GM19324 (cell line): ENCODE data around the gene KRT39.

ENCODE experiments used
- ATAC-seq: cut with Tn5 transposase; IDR thresholded peaks from one replicate; pipeline ENCODE4 v1.9.1; 2021; ENCODE audit warnings: mild to moderate bottlenecking, moderate library complexity; ENCODE audit not compliant: unreplicated experiment, low FRiP score

Gene KRT39

DNA sequence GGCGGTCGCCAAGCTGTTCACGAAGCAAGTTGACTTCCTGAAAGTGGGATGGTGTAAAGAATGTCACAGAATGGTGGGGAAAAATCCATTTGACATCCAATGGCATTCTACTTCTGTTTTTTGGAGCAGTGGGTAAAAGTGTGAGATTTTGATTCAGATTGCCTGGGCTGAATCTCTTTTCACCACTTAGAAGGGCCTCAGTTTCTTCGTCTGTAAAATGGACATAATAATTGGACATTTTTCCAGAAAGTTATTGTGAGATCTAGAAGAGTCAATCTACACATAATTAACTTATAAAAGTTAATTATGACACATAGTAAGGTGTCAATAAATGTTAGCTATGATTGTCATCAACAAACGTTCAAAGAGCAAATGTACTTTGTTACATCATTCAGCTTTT is 14.4 kb upstream of the KRT39 start:
- ATAC-seq: no peak

DNA sequence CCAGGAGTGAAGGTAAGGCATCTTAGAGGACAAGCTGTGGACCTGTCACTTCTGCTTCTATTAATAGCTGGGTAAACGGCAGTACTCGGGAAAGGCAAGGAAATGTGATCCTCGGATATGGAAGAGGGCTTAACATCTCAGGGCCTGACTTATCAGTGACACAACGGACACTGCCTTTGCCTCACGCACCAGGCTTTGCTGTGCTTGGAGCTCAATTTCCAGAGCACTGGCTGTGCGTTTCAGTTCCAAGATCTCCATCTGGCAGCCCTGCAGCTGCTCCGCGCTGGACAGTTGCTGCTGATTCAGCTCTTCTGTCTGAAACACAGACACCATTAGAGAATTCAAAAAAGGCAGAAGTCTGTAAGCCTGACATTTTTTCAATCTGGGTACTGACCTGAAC is 13.8 kb upstream of the KRT39 start:
- ATAC-seq: no peak

DNA sequence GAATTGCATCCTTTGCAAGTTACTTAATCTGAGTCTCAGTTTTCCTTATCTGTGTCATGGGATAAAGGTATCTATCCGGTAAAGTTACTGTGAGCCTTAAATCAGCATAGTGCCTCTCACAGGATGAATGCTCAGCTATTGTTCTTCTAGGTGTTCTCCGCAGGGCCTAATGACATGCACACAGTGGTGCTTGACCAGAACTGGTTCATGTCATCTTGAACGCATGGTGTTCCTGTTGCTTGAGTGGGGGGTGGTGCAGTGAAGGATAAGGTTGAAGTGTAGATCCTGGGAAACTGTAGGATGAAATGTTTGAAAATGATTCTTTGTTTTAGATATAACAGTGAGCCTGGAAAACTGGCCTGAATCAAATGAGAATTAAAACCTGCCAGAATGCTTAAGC is 13.4 kb upstream of the KRT39 start:
- no peak for ATAC-seq

DNA sequence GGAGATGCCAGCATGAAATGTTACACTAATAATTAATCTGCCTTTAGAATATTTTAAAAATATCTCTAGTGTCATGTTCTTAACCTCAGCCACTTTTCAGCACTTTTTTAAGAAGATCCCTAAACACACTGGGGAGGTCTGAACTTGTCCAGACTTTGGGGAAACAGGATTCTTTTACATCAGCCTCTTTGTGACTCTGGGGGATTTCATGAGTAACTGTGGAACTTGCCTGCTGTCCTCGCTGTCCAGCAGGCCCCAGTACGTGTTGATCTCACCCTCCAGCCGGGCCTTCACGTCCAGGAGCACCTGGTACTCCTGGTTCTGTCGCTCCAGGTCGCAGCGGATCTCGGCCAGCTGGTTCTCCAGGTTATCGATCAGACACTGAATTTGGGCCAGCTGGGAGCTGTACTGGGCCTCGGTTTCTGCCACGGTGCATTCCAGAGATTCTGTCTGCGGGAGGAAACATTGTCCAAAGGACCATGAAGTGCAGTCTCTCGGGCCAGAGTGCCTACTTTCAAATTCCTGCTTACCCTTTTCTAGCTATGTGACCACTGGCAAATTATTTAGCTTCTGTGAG is 11.9 kb upstream of the KRT39 start:
- no peak for ATAC-seq

DNA sequence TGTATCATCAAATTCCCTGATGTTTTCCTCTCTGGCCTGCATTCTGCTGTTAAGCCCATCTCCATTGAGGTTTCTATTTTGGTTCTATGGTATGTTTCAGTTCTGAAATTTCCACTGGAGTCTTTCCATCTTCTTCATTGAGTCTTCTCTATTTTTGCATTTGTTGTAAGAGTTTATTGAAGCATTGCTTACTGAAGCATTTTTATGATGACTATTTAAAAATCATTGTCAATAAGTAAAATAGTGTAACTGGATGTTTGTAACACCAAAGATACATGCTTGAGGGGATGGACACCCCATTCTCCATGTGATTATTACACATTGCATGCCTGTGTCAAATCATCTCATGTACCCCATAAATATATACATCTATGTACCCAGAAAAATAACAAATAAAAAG is 8.8 kb upstream of the KRT39 start:
- no peak for ATAC-seq

DNA sequence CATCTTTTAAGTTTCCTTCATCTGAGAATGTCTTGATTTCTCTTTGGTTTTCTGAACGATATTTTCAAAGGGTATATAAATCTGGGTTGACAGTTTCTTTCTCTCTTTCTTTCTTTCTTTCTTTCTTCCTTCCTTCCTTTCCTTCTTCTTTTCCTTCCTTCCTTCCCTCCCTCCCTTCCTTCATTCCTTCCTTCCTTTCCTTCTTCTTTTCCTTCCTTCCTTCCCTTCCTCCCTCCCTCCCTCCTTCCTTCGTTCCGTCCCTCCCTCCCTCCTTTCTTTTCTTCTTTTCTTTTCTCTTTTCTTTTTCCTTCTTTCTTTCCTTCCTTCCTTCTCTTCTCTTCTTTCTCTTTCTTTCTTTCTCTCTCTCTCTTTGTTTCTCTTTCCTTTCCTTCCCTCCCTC is 7.6 kb upstream of the KRT39 start:
- no peak for ATAC-seq

DNA sequence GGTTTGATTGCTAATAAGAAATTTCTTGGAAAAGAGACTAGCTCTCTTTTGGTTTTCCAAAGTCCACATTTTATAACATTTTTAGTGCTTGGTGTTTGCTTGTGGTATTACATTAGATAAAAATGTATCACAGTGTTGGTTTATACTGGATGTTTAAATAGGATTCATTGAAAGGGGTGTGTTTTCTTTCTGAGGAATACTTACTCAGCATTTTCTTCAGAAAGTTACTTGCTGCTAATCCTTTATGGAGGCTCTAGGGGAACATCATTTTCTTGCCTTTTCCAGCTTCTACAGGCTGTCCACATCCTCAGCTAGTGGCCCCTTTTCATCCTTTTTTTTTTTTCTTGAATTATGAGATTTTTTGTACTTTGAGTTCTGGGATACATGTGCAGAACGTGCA is 834 bp upstream of the KRT39 start:
- no peak for ATAC-seq

DNA sequence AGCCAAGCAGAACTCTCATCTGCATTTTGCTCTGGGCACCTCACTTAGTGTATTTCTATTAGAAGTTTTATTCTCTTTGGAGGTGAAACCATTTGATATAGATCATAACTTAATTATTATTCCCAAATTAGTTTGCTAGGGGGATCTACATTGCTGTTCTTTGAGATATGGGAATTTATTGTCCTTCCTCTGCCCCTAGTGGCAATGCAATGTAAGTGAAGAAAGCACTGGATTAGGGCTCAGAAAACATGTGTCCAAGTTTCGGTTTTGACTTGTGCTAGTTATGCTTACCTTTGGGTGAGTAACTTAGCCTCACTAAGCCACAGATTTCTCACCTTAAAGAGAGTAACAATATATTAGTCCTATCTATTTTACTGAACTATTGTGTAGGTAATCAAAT is 2.9 kb downstream of the KRT39 start:
- no peak for ATAC-seq

DNA sequence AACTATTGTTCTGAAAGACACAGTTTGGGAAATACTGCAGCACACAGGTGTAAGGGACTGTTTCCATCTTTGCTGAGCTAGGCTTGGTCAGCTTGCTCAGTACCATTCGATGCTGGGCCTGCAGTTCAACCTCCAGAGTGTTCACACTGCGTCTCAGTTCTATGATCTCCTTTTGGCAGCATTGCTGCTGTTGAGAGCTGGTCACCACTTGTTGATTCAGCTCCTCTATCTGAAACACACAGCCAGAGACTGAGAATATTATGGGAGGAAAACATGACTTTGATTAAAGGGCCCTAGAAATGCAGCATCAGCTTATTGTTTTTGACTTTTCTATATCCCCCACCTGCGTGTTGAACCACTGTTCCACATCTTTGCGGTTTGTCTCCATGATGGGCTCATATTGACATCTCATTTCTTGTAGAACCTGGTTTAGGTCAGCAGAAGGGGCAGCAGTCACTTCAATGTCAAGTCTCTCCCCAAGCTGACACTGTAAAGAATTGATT is 4.6 kb downstream of the KRT39 start:
- ATAC-seq: no peak

DNA sequence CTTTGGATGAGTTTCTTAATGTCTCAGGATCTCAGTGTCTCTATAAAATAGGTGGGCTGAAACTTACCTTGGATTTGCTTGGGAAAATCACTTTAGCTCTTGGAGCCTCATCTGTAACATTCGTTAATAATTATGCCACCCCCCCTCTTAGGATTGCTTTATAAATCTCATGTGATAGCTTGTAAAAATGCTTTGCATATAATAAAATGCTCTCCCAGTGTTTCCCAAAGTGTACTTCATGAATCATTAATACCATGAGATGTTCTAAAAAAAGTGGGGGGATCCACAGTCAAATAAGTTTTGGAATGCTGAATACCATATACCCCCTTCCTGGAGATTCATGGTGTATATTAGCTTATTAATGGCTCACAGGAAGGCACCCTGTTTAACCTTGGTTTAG is 5.2 kb downstream of the KRT39 start:
- no peak for ATAC-seq

DNA sequence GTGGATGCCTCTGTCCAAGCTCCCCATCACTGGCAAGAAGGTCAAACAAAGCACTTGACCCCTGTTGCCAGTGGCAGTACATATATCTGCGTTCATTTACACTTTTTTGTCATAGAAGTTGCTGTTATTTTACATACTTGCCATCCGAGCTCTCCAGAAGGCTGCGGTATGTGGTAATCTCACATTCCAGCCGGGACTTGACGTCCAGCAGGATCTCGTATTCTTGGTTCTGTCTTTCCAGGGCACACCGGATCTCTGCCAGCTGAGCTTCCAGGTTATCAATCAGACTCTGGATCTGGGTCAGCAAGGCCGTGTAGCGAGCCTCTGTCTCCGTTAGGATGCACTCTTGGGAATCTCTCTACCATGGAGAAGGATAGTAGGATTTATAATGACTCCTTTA is 6.6 kb downstream of the KRT39 start:
- no peak for ATAC-seq

DNA sequence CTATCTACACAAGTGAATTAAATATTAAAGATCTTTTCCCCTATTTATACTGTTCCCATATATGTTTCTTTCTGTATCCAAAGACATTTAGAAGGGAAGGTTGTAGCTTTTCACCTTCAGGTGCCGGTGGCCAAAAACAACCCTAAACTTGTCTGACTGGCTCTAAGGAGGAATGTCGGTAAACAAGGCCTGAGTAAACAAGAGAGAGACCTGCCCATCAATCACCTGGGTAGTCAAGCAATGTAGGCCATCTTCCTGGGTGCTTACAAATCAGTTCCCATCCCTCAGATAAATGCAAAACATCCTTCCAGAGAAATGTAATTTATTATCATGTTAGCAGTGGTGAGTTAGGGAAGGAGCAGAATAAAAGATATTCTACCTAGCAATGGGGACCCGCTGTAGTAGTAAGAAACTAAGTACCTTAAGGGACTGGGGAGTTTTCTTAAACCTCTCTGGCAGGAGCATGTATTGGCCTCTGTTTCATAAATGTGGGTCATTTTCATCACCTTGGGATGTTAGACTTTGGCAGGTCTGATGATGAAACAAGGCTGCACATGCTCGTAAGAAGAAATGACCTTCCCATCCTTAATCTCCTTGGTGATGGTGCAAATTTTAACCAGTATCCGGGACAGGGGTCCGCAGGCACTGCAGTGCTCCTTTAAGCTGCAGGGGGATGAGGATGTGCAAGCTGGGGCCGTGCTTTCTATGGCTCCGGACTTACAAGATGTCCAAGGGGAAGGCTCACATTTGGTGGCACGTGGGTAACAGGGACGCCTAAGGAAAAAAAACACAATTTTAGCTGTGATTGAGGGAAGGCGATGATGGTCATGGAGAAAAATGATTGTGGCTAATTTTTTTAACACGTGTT is 8.4 kb downstream of the KRT39 start:
- ATAC-seq: no peak

DNA sequence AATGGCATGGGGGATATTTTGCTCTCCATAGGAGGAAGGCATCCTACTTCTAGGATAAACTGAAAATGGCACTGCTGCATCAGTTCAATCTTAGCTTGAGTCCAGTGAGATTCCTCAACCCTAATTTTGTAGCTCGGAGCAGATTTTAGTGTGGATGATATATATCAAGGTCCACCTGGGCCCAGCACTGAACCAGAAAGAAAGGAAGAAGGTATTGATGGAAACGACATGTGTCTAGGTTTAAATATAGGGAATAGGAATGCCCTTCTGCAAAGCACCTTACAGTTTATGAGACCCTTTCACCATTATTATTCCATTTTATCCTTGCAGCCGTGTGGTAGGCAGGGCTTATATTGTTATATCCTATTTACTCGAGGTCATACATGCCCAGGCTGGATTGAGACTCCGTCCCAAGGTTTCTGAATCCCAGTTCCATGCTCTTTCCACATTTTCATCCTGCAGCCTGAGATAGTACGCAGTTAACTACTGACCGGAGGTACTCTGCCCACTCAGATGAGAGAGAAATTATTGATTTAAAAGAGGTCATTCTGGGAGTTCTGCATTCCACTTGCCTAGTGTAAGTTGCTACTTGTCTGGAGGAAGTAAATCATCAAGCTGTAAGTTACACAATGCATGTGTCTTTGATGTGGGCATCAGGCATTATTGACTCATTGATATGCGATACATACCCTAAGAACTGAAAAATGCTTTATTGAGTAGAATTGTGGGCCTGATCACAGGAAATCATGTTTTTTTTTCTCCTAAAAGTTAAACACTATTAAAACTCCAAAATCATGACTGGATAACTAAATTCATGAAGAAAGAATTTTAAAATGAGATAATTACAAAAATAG is 10.1 kb downstream of the KRT39 start:
- ATAC-seq: no peak

DNA sequence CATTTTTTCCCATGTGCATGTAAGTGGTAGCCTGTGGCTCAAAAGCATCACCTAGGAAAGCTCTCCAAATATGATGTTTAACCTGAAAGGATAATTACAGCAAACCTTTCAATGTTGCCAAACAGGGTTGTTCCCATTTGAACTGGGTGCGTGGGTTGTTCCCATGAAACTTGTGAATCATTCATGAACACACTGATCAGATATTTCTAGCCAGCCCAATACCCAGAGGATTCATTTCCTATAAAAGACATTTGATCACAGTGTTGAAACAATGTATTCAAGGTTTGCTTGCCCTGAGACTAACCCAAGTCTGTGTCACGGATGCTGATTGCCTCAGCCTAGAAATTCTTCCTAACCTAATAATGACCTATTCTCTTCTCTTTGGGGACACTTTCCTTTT is 12.9 kb downstream of the KRT39 start:
- ATAC-seq: no peak

DNA sequence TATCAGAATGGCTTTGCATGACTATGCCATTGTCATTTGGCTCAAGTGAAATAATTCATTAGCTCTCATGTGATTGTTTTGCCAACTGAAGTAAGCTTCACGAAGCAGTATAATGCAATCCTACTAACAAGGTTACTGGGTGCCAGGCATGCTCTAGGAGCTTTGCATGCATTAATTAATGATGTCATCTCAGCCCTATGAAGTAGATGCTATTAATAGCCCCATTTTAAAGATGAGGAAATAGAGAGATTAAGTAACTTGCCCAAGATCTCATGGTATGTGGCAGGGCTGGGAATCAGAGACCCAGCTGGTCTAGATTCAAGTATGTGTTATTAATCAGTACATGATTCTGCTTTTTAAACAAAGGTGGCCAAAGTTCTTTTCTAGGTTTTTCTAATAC is 14.1 kb downstream of the KRT39 start:
- ATAC-seq: no peak

DNA sequence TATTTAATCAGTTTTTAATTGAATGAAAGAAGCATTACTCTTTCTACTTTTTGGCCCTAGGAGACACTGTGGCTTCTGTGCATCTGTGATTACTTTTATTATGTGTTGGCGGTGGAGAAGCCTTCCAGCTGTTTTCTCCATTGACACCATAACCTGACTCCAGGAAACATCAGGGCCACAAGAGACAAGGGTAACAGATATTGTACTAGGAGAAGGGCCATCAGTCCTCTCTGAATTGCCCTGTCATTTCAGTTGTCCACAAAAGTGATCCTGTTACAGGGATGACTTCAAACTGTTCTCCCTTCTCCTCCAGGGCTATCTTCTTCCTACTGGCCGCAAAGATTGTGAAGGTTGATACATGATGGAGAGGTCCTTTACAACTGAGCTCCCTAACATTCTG is 14.6 kb downstream of the KRT39 start:
- ATAC-seq: no peak

DNA sequence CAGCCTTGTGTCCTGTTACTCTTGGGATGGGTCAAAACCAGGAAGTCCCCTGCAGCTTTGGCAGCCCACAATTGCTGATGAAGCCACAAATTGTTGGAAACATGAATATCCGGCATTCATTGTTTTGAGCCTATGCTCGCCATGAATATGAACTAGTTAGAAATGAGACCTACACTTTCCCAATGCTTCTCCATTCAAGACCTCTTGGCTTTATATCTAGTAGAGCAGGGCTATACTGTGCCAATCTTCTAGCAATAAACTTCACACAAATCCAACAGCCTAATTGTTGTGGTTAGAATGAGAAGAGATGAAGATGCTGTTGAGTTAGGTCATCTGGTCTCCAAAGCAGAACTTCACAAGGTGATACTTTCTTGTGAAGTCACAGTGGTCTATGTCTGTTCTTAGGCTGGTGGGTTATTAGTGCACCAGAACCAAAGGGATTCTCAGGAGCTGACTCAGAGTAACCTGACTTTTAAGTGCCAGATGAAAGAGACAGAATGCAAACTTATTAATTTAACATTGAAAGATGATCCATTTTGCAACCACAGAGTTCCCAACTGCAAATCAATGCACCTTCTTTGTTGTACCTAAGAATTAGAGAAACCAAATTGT is 15.6 kb downstream of the KRT39 start:
- no peak for ATAC-seq

DNA sequence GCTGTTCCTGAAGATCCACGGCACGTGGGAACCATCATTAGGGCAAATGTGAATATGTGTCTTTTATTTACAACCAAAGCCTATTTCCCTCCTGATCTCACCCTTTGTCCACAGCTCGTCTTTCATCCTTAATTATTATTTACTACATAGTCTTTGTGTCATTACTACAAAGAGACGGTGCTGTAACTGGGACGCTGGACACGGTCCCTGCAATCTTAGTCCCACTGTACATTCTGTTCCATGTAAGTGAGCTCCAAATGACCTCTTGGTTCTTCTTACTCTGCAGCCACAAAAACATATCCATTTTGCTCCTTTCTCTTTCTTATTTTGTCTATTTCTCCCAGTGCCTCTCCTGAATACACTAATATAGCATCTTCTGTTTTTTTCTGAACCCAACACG is 16.6 kb downstream of the KRT39 start:
- no peak for ATAC-seq

DNA sequence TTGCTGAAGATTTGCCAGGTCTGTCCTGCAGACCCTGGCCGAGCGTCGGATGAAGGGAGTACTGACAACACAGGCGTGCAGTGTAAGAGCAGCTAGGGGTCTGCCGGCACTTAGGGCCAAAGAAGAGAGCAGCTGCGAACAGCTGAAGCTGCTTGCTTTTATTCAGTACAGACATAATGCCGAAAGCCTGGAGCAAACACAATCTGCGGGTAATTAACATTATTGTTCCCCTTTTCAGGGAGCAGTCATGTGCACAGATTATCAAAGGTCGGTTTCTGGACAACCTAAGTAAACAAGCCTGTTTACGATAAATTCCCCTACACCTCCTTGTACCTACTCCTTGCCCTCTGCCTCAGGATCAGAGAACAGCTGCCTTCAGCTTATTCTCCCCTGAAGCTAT is 17.3 kb downstream of the KRT39 start:
- no peak for ATAC-seq

DNA sequence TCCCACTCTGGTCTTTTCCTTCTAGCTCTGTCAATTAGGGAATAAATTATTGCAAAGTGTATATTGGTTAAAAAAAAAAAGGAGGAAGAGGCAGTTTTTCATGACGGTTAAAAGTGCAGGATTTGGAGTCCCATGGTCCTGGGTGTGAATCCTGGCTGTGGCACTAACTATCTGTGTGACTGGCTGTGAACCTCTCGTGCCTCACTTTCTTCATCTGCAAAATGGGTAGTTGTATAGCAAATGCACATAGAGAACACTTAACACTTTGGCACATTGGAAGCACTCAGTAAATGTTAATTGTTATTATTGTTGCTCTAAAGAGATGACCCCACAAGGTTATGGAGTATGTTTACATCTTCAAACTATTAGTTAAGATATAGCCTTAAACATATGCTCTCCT is 18.8 kb downstream of the KRT39 start:
- no peak for ATAC-seq

DNA sequence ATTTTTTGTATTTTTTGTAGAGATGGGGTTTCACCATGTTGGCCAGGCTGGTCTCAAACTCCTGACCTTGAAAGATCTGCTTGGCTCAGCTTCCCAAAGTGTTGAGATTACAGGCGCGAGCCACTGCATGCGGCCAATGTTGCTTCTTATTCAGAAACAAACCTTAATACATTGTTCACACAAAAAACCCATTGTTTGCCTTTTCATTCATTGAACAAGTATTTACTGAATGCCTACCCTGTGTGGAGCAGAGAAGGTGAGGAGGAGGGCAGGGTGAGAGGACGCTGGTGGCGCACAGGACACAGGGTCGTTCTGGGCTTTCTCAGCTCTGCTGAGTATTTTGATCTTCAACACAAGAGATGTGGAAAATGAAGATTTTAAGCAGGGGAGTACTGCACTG is 21.3 kb downstream of the KRT39 start:
- no peak for ATAC-seq
